Measurements from ENCODE around the gene GTSE1. TPM values are rescaled to one million over a fixed set of nuclear protein-coding genes. Genes with fewer than 3 reads are reported as not detected.
A peak's percentile ranks its signal among the peaks of the same experiment; 100 is the strongest.

The GTSE1 gene
- total RNA-seq, 1 experiment from 2014 or later, result 15.3 TPM

- H3K9me2 ChIP-seq (replicated peaks; ENCODE audit: insufficient read depth, low read length), result no peaks in the 10 kb centered on the region
- H3K4me2 ChIP-seq (ENCODE audit: low read depth, low read length, poor library complexity, severe bottlenecking), result no peak overlapping the region
- no peak overlapping the region for H3K9ac ChIP-seq (ENCODE audit: low read length)
- H3K4me1 ChIP-seq (ENCODE audit: low read length), result no peaks in the 10 kb centered on the region
- no peak overlapping the region for H3K4me3 ChIP-seq (ENCODE audit: low read length)
- H2AFZ ChIP-seq (ENCODE audit: low read length), result no peak overlapping the region
- H3K9me3 ChIP-seq (ENCODE audit: low read length), result no peaks in the 10 kb centered on the region
- no peaks in the 10 kb centered on the region for H3K79me2 ChIP-seq (ENCODE audit: low read length)
- H3K27me3 ChIP-seq (ENCODE audit: low read length), result no peaks in the 10 kb centered on the region
- H3K36me3 ChIP-seq (ENCODE audit: insufficient read depth, low read length), result peaks cover 14% of the 10 kb centered on the region
- no peak for DNase-seq
- H4K20me1 ChIP-seq (ENCODE audit: insufficient read depth, low read depth, low read length), result no peaks in the 10 kb centered on the region
- no peak overlapping the region for H3K27ac ChIP-seq (ENCODE audit: low read length)
Observed at GRCh38 chr22:46280063-46280817, 16.4 kb upstream of the GTSE1 start.

- Histone ChIP-seq H3K36me3 (ENCODE audit: insufficient read depth, low read length) (peaks cover 7% of the 10 kb centered on the region), H3K9me3 (ENCODE audit: low read length) (no peaks in the 10 kb centered on the region), H3K79me2 (ENCODE audit: low read length) (no peaks in the 10 kb centered on the region), H3K4me1 (ENCODE audit: low read length) (no peaks in the 10 kb centered on the region), H3K27ac (ENCODE audit: low read length) (no peak overlapping the region), H3K4me2 (ENCODE audit: low read depth, low read length, poor library complexity, severe bottlenecking) (no peak overlapping the region), H2AFZ (ENCODE audit: low read length) (no peak overlapping the region), H3K4me3 (ENCODE audit: low read length) (no peak overlapping the region), H4K20me1 (ENCODE audit: insufficient read depth, low read depth, low read length) (no peaks in the 10 kb centered on the region), H3K9ac (ENCODE audit: low read length) (no peak overlapping the region), H3K9me2 (replicated peaks; ENCODE audit: insufficient read depth, low read length) (no peaks in the 10 kb centered on the region), H3K27me3 (ENCODE audit: low read length) (no peaks in the 10 kb centered on the region)
- no peak for DNase-seq
Observed at GRCh38 chr22:46280999-46281623, 15.6 kb upstream of the GTSE1 start.

- peaks cover 7% of the 10 kb centered on the region for H3K36me3 ChIP-seq (ENCODE audit: insufficient read depth, low read length)
- H3K9ac ChIP-seq (ENCODE audit: low read length), result no peak overlapping the region
- H3K4me1 ChIP-seq (ENCODE audit: low read length), result peaks cover 4% of the 10 kb centered on the region
- no peaks in the 10 kb centered on the region for H3K9me2 ChIP-seq (replicated peaks; ENCODE audit: insufficient read depth, low read length)
- H4K20me1 ChIP-seq (ENCODE audit: insufficient read depth, low read depth, low read length), result no peaks in the 10 kb centered on the region
- DNase-seq, result no peak
- H3K27me3 ChIP-seq (ENCODE audit: low read length), result no peaks in the 10 kb centered on the region
- H3K4me2 ChIP-seq (ENCODE audit: low read depth, low read length, poor library complexity, severe bottlenecking), result no peak overlapping the region
- H3K9me3 ChIP-seq (ENCODE audit: low read length), result no peaks in the 10 kb centered on the region
- no peak overlapping the region for H3K27ac ChIP-seq (ENCODE audit: low read length)
- peaks cover 3% of the 10 kb centered on the region for H3K79me2 ChIP-seq (ENCODE audit: low read length)
- no peak overlapping the region for H3K4me3 ChIP-seq (ENCODE audit: low read length)
- no peak overlapping the region for H2AFZ ChIP-seq (ENCODE audit: low read length)
Observed at GRCh38 chr22:46281866-46282678, 14.6 kb upstream of the GTSE1 start.

- Histone ChIP-seq H3K4me1 (ENCODE audit: low read length) (peaks cover 15% of the 10 kb centered on the region), H3K9me3 (ENCODE audit: low read length) (no peaks in the 10 kb centered on the region), H3K27ac (ENCODE audit: low read length) (no peak overlapping the region), H3K36me3 (ENCODE audit: insufficient read depth, low read length) (peaks cover 7% of the 10 kb centered on the region), H3K4me3 (ENCODE audit: low read length) (no peak overlapping the region), H3K9ac (ENCODE audit: low read length) (no peak overlapping the region), H4K20me1 (ENCODE audit: insufficient read depth, low read depth, low read length) (no peaks in the 10 kb centered on the region), H2AFZ (ENCODE audit: low read length) (no peak overlapping the region), H3K4me2 (ENCODE audit: low read depth, low read length, poor library complexity, severe bottlenecking) (no peak overlapping the region), H3K79me2 (ENCODE audit: low read length) (peaks cover 16% of the 10 kb centered on the region), H3K27me3 (ENCODE audit: low read length) (no peaks in the 10 kb centered on the region), H3K9me2 (replicated peaks; ENCODE audit: insufficient read depth, low read length) (no peaks in the 10 kb centered on the region)
- no peak for DNase-seq
Observed at GRCh38 chr22:46286006-46286405, 10.7 kb upstream of the GTSE1 start.

GRCh38 chr22:46286941-46287872 is 9.5 kb upstream of the GTSE1 start:
- peaks cover 16% of the 10 kb centered on the region for H3K79me2 ChIP-seq (ENCODE audit: low read length)
- H3K4me2 ChIP-seq (ENCODE audit: low read depth, low read length, poor library complexity, severe bottlenecking), result peak overlapping the region; percentile 84

GRCh38 chr22:46287873-46288751 is 8.6 kb upstream of the GTSE1 start:
- Histone ChIP-seq H4K20me1 (ENCODE audit: insufficient read depth, low read depth, low read length) (no peaks in the 10 kb centered on the region), H3K9ac (ENCODE audit: low read length) (peak overlapping the region; percentile 91), H3K79me2 (ENCODE audit: low read length) (peaks cover 16% of the 10 kb centered on the region), H3K4me2 (ENCODE audit: low read depth, low read length, poor library complexity, severe bottlenecking) (peak overlapping the region; percentile 84), H3K4me3 (ENCODE audit: low read length) (peak overlapping the region; percentile 84), H2AFZ (ENCODE audit: low read length) (no peak overlapping the region), H3K27me3 (ENCODE audit: low read length) (no peaks in the 10 kb centered on the region), H3K9me3 (ENCODE audit: low read length) (no peaks in the 10 kb centered on the region), H3K27ac (ENCODE audit: low read length) (peak overlapping the region; percentile 68), H3K9me2 (replicated peaks; ENCODE audit: insufficient read depth, low read length) (no peaks in the 10 kb centered on the region), H3K36me3 (ENCODE audit: insufficient read depth, low read length) (peaks cover 16% of the 10 kb centered on the region), H3K4me1 (ENCODE audit: low read length) (peaks cover 24% of the 10 kb centered on the region)
- DNase-seq, result peak; percentile 74

More at GRCh38 chr22:46286941-46287872, 9.5 kb upstream of the GTSE1 start:
- H3K27me3 ChIP-seq (ENCODE audit: low read length), result no peaks in the 10 kb centered on the region
- H3K36me3 ChIP-seq (ENCODE audit: insufficient read depth, low read length), result peaks cover 10% of the 10 kb centered on the region
- peaks cover 15% of the 10 kb centered on the region for H3K4me1 ChIP-seq (ENCODE audit: low read length)
- H4K20me1 ChIP-seq (ENCODE audit: insufficient read depth, low read depth, low read length), result no peaks in the 10 kb centered on the region
- H3K4me3 ChIP-seq (ENCODE audit: low read length), result peak overlapping the region; percentile 84
- peak overlapping the region; percentile 91 for H3K9ac ChIP-seq (ENCODE audit: low read length)
- H2AFZ ChIP-seq (ENCODE audit: low read length), result no peak overlapping the region
- peak overlapping the region; percentile 68 for H3K27ac ChIP-seq (ENCODE audit: low read length)
- no peaks in the 10 kb centered on the region for H3K9me3 ChIP-seq (ENCODE audit: low read length)
- H3K9me2 ChIP-seq (replicated peaks; ENCODE audit: insufficient read depth, low read length), result no peaks in the 10 kb centered on the region
- no peak for DNase-seq

- peak overlapping the region; percentile 68 for H3K27ac ChIP-seq (ENCODE audit: low read length)
Observed at GRCh38 chr22:46288846-46289243, 7.8 kb upstream of the GTSE1 start.

More at GRCh38 chr22:46288846-46289243, 7.8 kb upstream of the GTSE1 start:
- peaks cover 29% of the 10 kb centered on the region for H3K4me1 ChIP-seq (ENCODE audit: low read length)
- no peaks in the 10 kb centered on the region for H3K9me3 ChIP-seq (ENCODE audit: low read length)
- peak overlapping the region; percentile 91 for H3K9ac ChIP-seq (ENCODE audit: low read length)
- peak overlapping the region; percentile 84 for H3K4me2 ChIP-seq (ENCODE audit: low read depth, low read length, poor library complexity, severe bottlenecking)
- H3K9me2 ChIP-seq (replicated peaks; ENCODE audit: insufficient read depth, low read length), result no peaks in the 10 kb centered on the region
- H4K20me1 ChIP-seq (ENCODE audit: insufficient read depth, low read depth, low read length), result no peaks in the 10 kb centered on the region
- peak overlapping the region; percentile 84 for H3K4me3 ChIP-seq (ENCODE audit: low read length)
- no peak for DNase-seq
- peaks cover 15% of the 10 kb centered on the region for H3K36me3 ChIP-seq (ENCODE audit: insufficient read depth, low read length)
- peaks cover 16% of the 10 kb centered on the region for H3K79me2 ChIP-seq (ENCODE audit: low read length)
- H2AFZ ChIP-seq (ENCODE audit: low read length), result no peak overlapping the region
- H3K27me3 ChIP-seq (ENCODE audit: low read length), result no peaks in the 10 kb centered on the region
